ENCODE results near the gene GSTT2B. TPM values are rescaled to one million over a fixed set of nuclear protein-coding genes. Genes with fewer than 3 reads are reported as not detected.
"Not testable (repeated sequence)": the region's sequence is repeated elsewhere in the genome, so short reads cannot be mapped to it uniquely, and the experiment has no call there.

Gene GSTT2B
- total and polyA plus RNA-seq, 2 donors: 1.1 to 12.8 TPM

GRCh38 chr22:23989583-23990244, 28.7 kb upstream of the GSTT2B start:
- H3K27me3 ChIP-seq (ENCODE audit: control insufficient read depth in 2 of 2, insufficient read depth in 1 of 2, low read length in 1 of 2); H3K4me1 ChIP-seq (ENCODE audit: control insufficient read depth in 2 of 2, insufficient read depth in 2 of 2, low read length in 2 of 2); DNase-seq (ENCODE audit: low read depth in 6 of 9, low spot score in 9 of 9); H3K36me3 ChIP-seq (ENCODE audit: control insufficient read depth in 2 of 2, insufficient read depth in 2 of 2, low read length in 1 of 2); H3K9me3 ChIP-seq (ENCODE audit: control insufficient read depth in 2 of 2, insufficient read depth in 1 of 2, low read length in 1 of 2); H3K27ac ChIP-seq (ENCODE audit: low read depth in 1 of 2, low read length in 1 of 2); H3K4me3 ChIP-seq (ENCODE audit: low read length in 2 of 2): not testable (repeated sequence)
- WGBS: 91% methylated on average over 2 of the region's 3 CpGs

- H3K27me3 ChIP-seq (ENCODE audit: control insufficient read depth in 2 of 2, insufficient read depth in 1 of 2, low read length in 1 of 2); H3K9me3 ChIP-seq (ENCODE audit: control insufficient read depth in 2 of 2, insufficient read depth in 1 of 2, low read length in 1 of 2); H3K27ac ChIP-seq (ENCODE audit: low read depth in 1 of 2, low read length in 1 of 2); H3K36me3 ChIP-seq (ENCODE audit: control insufficient read depth in 2 of 2, insufficient read depth in 2 of 2, low read length in 1 of 2); DNase-seq (ENCODE audit: low read depth in 6 of 9, low spot score in 9 of 9); H3K4me3 ChIP-seq (ENCODE audit: low read length in 2 of 2); H3K4me1 ChIP-seq (ENCODE audit: control insufficient read depth in 2 of 2, insufficient read depth in 2 of 2, low read length in 2 of 2): not testable (repeated sequence)
- WGBS: 80% methylated on average over 4 of the region's 4 CpGs
These were observed 25.7 kb upstream of the GSTT2B start for GRCh38 chr22:23986538-23987178.

DNA sequence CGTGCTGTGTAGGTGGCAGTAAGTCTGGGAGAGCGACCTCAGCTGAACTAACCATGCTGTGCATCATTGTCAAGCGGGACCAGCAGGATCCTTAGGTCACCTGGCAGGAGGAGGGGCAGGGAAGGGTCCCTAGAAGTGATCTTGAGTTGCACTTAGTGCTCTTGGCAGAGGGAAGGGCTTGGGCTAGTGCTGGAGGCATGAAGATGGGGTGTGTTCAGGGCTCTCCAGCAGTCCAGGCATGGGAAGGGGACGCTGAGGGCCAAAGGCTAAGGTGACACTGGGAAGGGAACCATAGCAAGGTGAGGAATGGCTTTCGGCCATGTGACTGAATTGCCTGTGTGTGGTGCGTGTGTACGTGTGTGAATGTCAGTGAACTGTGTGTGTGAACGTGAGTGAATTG, 25.1 kb upstream of the GSTT2B start:
- not testable (repeated sequence) for H3K9me3 ChIP-seq (ENCODE audit: control insufficient read depth in 2 of 2, insufficient read depth in 1 of 2, low read length in 1 of 2); DNase-seq (ENCODE audit: low read depth in 6 of 9, low spot score in 9 of 9); H3K27ac ChIP-seq (ENCODE audit: low read depth in 1 of 2, low read length in 1 of 2); H3K4me3 ChIP-seq (ENCODE audit: low read length in 2 of 2); H3K4me1 ChIP-seq (ENCODE audit: control insufficient read depth in 2 of 2, insufficient read depth in 2 of 2, low read length in 2 of 2); H3K27me3 ChIP-seq (ENCODE audit: control insufficient read depth in 2 of 2, insufficient read depth in 1 of 2, low read length in 1 of 2); H3K36me3 ChIP-seq (ENCODE audit: control insufficient read depth in 2 of 2, insufficient read depth in 2 of 2, low read length in 1 of 2)
- 95% methylated on average over 8 of the region's 8 CpGs for WGBS

DNA sequence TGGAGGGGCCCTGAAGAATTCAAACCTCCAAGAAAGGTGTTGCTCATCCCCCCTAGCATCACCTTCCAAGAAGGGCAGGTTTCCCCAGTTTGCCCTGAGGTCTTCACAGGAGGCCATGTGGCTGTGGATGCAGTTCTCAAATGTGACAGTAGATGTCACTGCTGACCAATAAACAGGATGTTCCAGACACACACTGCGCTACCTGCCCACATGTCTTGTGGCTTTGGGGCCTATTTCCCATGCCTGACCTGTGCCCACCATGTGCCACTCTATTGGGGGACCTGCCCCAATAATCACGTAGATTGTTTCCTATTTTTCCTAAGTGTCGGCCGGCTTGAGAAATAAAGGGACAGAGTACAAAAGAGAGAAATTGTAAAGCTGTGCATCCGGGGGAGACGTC, 23.4 kb upstream of the GSTT2B start:
- Histone ChIP-seq H3K36me3 (ENCODE audit: control insufficient read depth in 2 of 2, insufficient read depth in 2 of 2, low read length in 1 of 2) (no peaks in the 10 kb centered on the region), H3K4me3 (ENCODE audit: low read length in 2 of 2) (no peak overlapping the region), H3K27me3 (ENCODE audit: control insufficient read depth in 2 of 2, insufficient read depth in 1 of 2, low read length in 1 of 2) (peaks cover 0 to 3% of the 10 kb centered on the region in 2 donors), H3K27ac (ENCODE audit: low read depth in 1 of 2, low read length in 1 of 2) (no peak overlapping the region), H3K4me1 (ENCODE audit: control insufficient read depth in 2 of 2, insufficient read depth in 2 of 2, low read length in 2 of 2) (no peaks in the 10 kb centered on the region), H3K9me3 (ENCODE audit: control insufficient read depth in 2 of 2, insufficient read depth in 1 of 2, low read length in 1 of 2) (no peaks in the 10 kb centered on the region)
- DNase-seq (ENCODE audit: low read depth in 6 of 9, low spot score in 9 of 9): peak in 4 of 9 donors; percentile 15 to 64 (median 50)
- 53% methylated on average over 6 of the region's 6 CpGs for WGBS

DNA sequence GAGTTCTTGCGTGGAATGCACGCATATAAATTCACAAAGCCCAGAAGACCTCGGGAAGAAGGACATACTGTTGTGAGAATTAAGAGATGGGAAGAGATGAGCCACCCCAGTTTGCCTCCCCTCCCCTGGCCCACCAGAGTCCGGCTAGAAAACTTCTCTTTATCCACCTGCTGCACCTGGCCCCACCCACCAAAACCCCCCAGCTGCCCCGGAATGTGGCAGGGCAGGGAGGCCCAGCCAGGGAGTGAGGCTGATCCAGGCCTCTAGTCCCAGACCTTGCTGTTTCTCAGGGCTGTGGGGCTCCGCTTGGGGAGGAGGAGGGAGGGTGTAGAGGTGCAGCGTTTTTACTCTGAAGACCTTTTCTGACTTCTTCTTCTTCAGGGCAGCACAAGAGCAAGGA, 19.6 kb upstream of the GSTT2B start:
- not testable (repeated sequence) for H3K4me3 ChIP-seq (ENCODE audit: low read length in 2 of 2); H3K4me1 ChIP-seq (ENCODE audit: control insufficient read depth in 2 of 2, insufficient read depth in 2 of 2, low read length in 2 of 2); H3K9me3 ChIP-seq (ENCODE audit: control insufficient read depth in 2 of 2, insufficient read depth in 1 of 2, low read length in 1 of 2); H3K27ac ChIP-seq (ENCODE audit: low read depth in 1 of 2, low read length in 1 of 2); H3K27me3 ChIP-seq (ENCODE audit: control insufficient read depth in 2 of 2, insufficient read depth in 1 of 2, low read length in 1 of 2); H3K36me3 ChIP-seq (ENCODE audit: control insufficient read depth in 2 of 2, insufficient read depth in 2 of 2, low read length in 1 of 2); DNase-seq (ENCODE audit: low read depth in 6 of 9, low spot score in 9 of 9)
- 68% methylated on average over 6 of the region's 7 CpGs for WGBS

GRCh38 chr22:23979557-23980240, 18.7 kb upstream of the GSTT2B start, which contains the start of gene GSTT2:
Gene GSTT2, plus strand, starts transcription at chr22:23980134.
- no CpG with 5 or more reads among the region's 41 CpGs for WGBS
- not testable (repeated sequence) for H3K4me3 ChIP-seq (ENCODE audit: low read length in 2 of 2); H3K9me3 ChIP-seq (ENCODE audit: control insufficient read depth in 2 of 2, insufficient read depth in 1 of 2, low read length in 1 of 2); H3K27me3 ChIP-seq (ENCODE audit: control insufficient read depth in 2 of 2, insufficient read depth in 1 of 2, low read length in 1 of 2); H3K27ac ChIP-seq (ENCODE audit: low read depth in 1 of 2, low read length in 1 of 2); H3K36me3 ChIP-seq (ENCODE audit: control insufficient read depth in 2 of 2, insufficient read depth in 2 of 2, low read length in 1 of 2); DNase-seq (ENCODE audit: low read depth in 6 of 9, low spot score in 9 of 9); H3K4me1 ChIP-seq (ENCODE audit: control insufficient read depth in 2 of 2, insufficient read depth in 2 of 2, low read length in 2 of 2)

DNA sequence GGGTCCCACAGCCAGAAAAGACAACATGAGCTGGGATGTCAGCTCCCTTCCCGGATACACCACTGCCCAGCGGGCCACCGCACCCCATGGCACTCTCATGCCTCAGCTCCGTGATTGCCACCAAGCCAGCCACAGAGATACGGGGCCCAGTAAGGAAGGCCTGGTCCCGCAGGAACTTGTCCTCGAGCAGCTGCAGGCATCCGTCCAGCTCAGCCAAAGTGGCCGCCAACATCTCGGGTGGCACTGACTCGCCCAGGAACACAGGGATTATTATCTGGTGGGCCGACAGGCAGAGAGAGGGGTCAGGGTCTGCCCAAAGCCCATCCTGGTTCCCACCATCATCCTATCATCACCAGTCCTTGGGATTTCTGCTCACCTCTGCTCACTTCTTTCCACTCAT, 16.3 kb upstream of the GSTT2B start:
- H3K9me3 ChIP-seq (ENCODE audit: control insufficient read depth in 2 of 2, insufficient read depth in 1 of 2, low read length in 1 of 2); H3K4me3 ChIP-seq (ENCODE audit: low read length in 2 of 2); H3K27me3 ChIP-seq (ENCODE audit: control insufficient read depth in 2 of 2, insufficient read depth in 1 of 2, low read length in 1 of 2); H3K36me3 ChIP-seq (ENCODE audit: control insufficient read depth in 2 of 2, insufficient read depth in 2 of 2, low read length in 1 of 2); H3K4me1 ChIP-seq (ENCODE audit: control insufficient read depth in 2 of 2, insufficient read depth in 2 of 2, low read length in 2 of 2); H3K27ac ChIP-seq (ENCODE audit: low read depth in 1 of 2, low read length in 1 of 2); DNase-seq (ENCODE audit: low read depth in 6 of 9, low spot score in 9 of 9): not testable (repeated sequence)
- WGBS: 94% methylated on average over 7 of the region's 12 CpGs

GRCh38 chr22:23974836-23975352, 13.9 kb upstream of the GSTT2B start:
- H3K27ac ChIP-seq (ENCODE audit: low read depth in 1 of 2, low read length in 1 of 2); DNase-seq (ENCODE audit: low read depth in 6 of 9, low spot score in 9 of 9); H3K9me3 ChIP-seq (ENCODE audit: control insufficient read depth in 2 of 2, insufficient read depth in 1 of 2, low read length in 1 of 2); H3K27me3 ChIP-seq (ENCODE audit: control insufficient read depth in 2 of 2, insufficient read depth in 1 of 2, low read length in 1 of 2); H3K4me1 ChIP-seq (ENCODE audit: control insufficient read depth in 2 of 2, insufficient read depth in 2 of 2, low read length in 2 of 2); H3K4me3 ChIP-seq (ENCODE audit: low read length in 2 of 2): not testable (repeated sequence)
- H3K36me3 ChIP-seq (ENCODE audit: control insufficient read depth in 2 of 2, insufficient read depth in 2 of 2, low read length in 1 of 2): peaks cover 21% of the 10 kb centered on the region in 2 donors
- 18% methylated on average over 8 of the region's 27 CpGs for WGBS

DNA sequence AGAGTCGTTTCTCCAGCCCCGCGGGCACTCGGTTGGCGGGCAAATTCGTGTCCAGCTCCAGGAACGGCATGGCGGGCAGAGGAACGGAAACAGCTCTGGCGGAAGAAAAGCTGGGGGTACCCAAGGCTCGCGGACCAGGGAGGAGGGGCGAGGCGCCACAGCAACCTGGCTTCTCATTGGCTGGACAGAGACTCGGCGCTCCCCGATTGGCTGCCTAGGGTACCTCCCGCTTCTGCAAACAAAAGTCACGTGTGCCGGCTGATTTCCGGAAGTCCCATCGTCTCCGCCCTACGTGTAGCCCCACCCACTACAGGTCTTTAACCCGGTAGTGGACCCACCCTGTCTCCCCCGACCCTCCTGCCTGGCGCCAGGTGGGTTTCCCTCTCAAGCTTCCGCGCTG, 13.3 kb upstream of the GSTT2B start, which contains the start of gene DDT:
Gene DDT, minus strand, starts transcription at position 97 of the 400 bp plus-strand sequence. Its CDS starts 27 bp downstream, at position 70.
- H3K27ac ChIP-seq (ENCODE audit: low read depth in 1 of 2, low read length in 1 of 2); H3K4me1 ChIP-seq (ENCODE audit: control insufficient read depth in 2 of 2, insufficient read depth in 2 of 2, low read length in 2 of 2); H3K9me3 ChIP-seq (ENCODE audit: control insufficient read depth in 2 of 2, insufficient read depth in 1 of 2, low read length in 1 of 2); DNase-seq (ENCODE audit: low read depth in 6 of 9, low spot score in 9 of 9); H3K4me3 ChIP-seq (ENCODE audit: low read length in 2 of 2); H3K27me3 ChIP-seq (ENCODE audit: control insufficient read depth in 2 of 2, insufficient read depth in 1 of 2, low read length in 1 of 2): not testable (repeated sequence)
- WGBS: no CpG with 5 or more reads among the region's 29 CpGs
- peaks cover 26% of the 10 kb centered on the region in 2 donors for H3K36me3 ChIP-seq (ENCODE audit: control insufficient read depth in 2 of 2, insufficient read depth in 2 of 2, low read length in 1 of 2)

All from thymus (tissue), 11 donors.